Activated CD4-positive, CD25-positive, alpha-beta regulatory T cell treated with anti-CD3 and anti-CD28 coated beads, Interleukin-2, amount 50 U/mL, for 16 hours (primary cell): Measurements from ENCODE around the gene PRICKLE1.
"Not testable (repeated sequence)": the region's sequence is repeated elsewhere in the genome, so short reads cannot be mapped to it uniquely, and the experiment has no call there.

Source experiments
- DNase-seq: peaks from one replicate; pipeline ENCODE4 v3.0.0-alpha.2; 2020; ENCODE audit warnings: low read depth, low spot score

PRICKLE1 gene

DNA sequence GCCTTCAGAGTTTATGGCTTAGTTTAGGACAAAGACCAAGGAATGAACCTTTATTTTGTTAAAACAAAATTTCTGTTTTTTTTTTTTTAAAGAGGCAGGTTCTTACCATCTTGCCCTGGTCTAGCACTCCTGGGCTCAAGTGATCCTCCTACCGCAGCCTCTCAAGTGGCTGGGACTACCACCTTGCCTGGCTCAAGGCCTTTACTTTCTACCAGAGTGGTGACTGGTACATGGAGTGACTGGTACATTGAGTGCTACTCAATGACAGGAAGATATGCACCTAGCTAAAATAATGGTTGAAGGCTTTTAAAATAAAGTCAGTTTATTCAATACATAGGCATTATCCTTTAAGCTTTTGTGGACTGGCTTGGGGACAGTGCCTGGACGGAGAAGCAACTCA is 32.6 kb downstream of the PRICKLE1 start:
- DNase-seq: no peak

DNA sequence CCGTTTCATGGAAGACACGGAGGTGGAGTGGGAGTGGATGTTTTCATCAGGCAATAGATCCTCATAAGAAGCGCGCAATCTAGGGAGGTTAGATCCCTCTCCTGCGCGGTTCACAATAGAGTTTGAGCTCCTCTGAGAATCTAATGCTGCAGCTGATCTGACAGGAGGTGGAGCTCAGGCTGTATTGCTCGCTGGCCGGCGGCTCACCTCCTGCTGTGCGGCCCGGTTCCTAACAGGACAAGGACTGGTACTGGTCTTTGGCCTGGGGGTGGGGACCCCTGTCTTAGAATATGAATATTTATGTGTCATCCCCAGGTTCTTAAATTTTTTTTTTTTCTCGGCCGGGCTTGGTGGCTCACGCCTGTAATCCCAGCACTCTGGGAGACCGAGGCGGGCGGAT is 36.7 kb downstream of the PRICKLE1 start:
- no peak for DNase-seq

DNA sequence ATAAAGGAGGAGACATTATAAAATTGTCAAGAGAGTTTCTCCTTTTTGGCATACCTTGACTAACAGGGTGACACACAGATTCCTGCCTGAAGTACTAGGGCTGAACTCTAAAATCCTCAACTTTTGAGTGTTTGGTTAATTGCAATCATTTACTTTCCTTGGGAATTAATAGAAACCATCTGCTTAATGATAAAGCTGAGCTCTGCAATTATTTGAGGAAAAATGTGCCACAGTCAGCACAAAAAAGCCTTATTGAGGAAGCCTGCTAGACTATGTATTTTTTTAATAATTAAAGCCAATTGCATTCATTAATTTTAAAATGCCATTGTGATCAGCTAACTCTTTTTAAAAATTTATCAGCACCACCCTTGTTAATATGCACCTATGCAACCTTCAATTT is 38.7 kb downstream of the PRICKLE1 start:
- no peak for DNase-seq

DNA sequence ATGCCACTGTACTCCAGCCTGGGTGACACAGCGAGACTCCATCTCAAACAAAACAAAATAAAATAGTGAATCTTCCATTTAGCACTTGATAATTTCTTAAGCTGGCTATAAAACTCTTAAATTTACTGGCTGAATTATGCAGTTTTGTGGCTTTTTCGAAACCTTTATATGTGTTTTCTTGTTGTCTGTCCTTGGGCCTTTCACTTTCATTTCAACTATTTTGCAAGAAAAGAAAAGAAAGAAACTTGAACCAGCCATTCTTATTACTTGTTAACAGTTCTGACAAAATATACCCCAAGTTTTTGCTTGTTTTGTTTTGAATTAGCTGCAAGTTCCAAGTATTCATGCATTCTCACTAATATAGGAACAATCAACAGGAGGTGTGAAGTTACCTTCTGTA is 42.8 kb downstream of the PRICKLE1 start:
- no peak for DNase-seq

DNA sequence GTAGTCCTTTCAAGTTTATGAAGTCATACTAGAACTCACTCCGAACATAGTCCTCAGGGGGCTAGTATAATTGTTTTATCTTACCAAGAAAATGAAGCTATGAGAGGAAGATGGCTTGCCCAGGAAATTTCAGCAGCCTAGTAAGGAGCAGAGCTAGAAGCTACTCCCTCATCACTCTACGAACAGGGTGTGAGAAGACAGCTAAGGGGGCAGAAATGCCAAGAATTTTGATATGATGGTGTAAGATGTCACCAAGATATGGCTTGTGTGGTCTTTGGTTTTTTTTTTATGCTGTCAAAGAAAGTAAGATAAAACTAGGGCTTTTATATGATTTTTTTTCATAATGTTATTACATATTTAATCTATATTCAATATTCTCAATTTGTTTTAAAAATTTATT is 47.6 kb downstream of the PRICKLE1 start:
- no peak for DNase-seq

DNA sequence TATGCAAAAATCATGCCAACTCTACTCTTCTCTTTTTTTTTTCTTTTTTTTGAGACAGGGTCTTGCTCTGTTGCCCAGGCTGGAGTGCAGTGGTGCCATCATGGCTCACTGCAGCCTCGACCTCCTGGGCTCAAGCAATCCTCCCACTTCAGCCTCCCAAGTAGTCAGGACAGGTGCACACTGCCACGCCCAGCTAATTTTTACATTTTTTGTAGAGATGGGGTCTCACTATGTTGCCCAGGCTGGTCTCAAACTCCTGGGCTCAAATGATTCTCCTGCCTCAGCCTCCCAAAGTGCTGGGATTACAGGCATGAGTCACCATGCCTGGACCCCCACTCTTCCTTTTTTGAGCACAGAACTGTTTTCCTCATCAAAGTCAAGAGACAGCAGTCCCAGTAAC is 48.2 kb downstream of the PRICKLE1 start:
- not testable (repeated sequence) for DNase-seq

DNA sequence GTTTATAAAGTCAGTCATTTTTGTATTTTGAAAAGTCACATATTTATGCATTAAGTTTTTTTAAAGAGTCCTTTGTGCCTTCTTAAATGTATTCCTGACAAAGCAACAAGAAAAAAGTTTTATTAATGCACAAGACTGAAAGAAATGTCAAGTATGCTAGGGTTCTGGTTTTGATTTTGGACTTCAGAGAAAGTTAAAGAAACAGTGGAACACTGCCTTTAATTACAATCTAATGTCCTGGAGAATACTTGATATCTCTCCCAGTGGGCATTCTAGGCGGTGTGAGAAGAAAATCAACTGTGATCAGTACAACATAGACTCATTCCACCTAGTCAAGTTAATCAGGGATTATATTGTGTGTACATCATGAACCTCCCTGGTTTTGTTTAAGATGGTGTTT is 49.9 kb downstream of the PRICKLE1 start:
- no peak for DNase-seq

DNA sequence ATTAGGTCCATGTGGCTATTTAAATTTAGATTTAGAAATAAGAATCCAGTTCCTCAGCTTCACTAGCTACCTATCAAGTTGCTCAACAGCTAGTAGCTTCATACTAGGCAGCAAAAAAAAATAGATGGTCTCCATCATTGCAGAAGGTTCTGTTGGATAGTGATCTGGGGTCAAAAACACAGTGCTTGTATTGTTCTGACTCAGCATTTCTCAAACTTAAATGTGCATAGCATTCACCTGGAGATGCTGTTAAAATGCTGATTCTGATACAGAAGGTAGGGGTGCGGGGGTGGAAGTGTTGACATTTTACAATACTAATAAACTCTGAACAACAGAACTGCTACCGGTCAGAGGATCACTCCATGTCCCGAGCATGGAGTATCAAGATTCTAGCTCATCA is 51.3 kb downstream of the PRICKLE1 start:
- no peak for DNase-seq

DNA sequence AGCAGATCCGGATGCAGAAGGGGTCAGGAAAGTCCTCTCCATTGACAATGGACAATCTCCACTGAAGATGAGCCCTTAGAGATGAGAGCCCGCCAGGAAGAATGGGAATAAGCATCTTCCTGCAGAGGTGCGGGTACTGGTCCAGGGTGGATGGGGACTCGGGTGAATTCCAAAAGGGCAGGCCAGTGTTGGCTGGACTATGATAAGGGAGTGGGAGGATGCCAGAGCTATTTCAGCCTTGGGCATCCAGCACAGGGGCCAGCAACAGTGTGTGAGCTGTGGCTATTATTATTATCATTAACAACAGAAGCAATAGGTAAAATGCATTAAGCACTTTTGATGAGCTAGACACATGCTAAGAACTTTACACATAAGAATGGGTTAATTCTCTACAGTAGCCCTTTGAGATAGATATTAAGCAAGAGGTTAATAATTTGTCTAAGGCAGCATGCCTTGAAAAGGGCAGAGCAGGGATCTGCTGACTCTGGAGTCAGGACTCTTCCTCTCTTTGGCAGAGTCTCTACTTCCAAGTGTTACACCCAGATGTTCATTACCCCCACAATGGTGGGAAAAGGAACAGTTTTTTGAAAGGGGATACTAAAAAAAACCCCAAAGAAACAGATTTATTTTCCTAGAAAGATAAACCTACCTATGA is 55.2 kb downstream of the PRICKLE1 start:
- DNase-seq: no peak

DNA sequence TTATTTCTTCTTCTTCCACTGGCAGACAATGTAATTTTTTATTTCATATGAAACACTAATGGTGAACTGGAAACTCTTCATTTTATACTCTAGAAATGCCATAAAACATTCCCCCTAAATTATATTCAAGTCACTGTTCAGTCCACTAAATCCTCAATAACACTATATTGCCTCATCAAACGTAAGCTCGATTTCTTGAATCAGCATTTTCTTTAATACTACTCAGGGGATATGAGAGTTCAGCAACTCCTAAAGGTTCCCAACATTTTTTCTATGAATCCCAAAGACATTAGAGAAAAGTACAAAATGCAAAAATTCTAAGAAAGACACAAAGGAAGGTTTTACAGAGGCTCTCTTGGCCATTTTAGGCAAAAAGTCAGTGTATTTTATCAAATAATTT is 59.3 kb downstream of the PRICKLE1 start:
- DNase-seq: no peak

DNA sequence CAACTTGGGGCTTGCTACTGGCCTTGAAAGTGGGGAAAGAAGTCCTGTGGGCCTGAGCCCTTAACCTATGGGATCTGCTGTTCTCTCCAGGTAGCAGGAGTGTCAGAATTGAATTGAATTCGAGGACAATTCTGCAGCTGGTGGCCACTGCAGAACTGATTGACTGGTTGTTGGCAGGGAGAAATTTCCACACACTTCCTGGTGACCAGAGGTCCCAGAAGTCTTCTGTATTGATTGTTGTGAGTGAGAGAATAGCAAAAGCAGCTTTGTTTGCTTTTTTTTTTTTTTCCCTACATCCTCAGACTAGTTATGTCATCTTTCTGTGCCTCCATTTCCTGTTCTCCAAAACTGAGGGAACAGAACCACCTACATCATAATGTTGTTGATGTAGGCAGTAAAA is 64.1 kb downstream of the PRICKLE1 start:
- DNase-seq: no peak

DNA sequence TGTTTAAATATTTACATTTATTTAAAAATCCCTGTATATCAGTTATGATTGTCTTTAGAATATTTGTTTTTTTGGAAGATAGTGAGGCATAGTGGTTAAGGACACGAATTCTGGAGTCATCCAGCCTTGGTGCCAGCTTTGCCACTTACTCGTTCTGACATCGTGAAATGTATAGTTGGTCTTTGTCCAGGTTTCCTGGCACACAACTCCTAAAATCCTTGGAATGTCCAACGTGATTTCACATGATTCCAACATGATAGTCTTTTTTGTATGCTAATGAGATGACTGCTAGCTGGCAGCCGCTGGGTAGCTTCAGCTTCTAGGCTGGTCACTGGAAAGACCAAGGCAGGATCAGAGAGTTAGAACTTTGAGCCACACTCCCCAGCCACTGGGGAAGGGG is 64.8 kb downstream of the PRICKLE1 start:
- no peak for DNase-seq

DNA sequence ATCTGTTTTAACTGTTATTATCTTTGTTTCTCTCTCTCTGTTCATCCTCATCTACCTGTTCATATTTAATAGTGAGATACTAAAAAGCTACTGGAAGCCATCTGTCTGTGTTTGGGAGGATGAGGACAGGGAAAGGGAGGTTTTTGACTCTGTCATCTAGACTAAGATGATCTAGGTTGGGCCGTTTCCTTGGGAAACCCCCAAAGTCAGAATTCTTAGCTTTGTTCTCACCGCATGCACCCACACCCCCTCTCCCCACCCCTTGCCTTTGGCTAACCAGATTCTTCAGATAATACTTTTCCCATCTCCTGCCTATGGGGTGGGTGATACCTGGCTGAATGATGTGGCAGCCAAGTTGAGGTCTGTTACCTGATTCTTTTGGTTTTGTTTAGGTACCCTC is 73.0 kb downstream of the PRICKLE1 start:
- no peak for DNase-seq

DNA sequence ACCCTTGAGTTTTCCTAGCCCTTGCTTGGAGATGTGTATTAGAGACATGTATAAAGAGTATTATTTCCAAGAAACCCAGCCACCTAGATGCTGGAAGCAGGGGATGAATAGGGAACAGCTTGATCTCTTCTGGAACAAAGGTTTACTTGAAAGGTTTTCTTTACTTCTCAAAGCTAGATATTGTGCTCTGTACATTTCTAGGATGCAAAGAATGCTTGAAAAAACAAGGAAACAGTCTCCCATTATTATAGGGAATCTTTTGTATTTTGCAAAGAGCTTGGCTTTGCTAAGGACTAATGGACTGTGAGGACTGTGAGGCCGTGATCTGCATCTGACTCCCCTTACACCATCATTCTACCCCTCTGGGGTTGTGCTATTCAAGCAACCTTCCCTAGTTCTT is 77.9 kb downstream of the PRICKLE1 start:
- no peak for DNase-seq

DNA sequence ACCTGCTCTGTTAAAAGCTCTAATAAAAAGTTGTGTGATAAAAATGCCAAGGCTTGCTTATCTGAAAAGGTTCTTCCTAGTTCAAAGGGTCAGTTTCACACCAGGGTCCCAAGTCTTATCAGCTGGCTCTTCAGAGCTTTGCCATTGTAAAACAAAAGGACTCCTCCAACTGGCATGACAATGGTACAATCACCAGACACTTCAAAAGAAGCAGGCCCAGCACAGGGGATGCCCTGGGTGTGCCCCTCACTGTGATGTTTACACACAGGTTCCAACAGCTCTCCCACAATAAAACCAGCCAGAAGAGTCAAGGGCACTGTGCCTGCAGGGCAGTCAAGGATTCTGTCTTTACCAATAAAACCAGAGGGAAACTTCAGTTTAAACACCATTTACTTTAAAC is 78.7 kb downstream of the PRICKLE1 start:
- DNase-seq: no peak

DNA sequence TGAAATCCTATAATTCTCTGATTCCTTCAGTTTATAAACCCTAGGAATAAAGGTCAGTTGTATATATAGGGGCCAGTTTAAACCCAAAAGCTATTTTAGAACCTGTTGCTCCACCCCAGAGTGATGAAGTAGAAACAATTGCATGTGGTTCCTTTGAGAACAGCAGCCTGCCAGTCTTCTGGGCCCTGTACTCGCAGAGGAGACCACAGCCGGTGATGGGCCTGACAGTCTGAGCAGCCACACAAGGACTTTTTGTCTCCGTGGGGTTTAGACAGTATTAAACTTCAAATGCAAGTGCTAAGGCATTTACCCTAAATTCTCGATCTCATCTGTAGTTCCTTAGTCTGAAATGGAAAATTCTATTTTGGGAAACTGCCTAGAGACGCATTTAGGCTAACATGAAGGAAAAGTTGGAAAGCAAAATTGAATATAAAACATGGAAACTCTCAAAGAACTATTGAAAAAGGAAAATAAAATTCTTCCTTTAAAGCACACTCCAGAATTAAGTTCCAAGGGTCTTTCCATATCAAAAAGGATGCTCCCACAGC is 80.6 kb downstream of the PRICKLE1 start:
- DNase-seq: no peak

DNA sequence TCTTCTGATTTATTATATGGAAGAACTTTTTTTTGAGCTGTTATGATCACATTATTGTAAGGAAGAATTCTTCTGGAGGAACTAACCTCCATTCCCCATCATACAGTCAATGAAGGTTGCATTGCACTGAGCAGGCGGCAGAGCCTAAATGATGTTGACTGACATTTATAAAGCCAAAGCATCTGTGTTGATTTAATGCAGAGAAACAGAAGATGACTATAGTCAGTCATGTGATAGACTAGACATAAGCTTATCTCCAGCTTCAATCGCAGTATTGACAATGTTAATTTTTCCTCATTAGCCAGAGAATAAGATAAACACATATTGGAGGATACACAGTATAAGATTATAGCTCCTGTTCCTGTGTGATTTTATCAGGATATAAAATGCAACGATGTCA is 82.0 kb downstream of the PRICKLE1 start:
- DNase-seq: no peak

DNA sequence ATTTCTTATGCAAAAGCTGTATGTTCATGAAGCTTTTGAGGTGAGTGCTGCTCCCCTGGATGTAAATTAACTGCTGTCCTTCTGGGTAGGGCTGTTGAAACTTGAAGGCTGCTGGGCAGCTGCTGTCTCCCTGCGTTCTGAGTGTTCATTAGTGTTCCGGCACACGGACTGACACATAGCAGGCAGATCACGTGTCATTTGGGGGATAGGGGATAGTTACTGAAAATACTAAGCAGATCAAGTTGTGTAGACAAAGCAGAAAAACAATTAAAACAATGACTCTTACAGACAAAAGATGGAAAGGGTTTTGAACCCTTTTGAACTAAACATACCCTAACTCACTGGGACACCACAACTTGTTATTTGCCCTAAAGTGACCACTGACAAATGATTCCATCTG is 82.5 kb downstream of the PRICKLE1 start:
- no peak for DNase-seq

DNA sequence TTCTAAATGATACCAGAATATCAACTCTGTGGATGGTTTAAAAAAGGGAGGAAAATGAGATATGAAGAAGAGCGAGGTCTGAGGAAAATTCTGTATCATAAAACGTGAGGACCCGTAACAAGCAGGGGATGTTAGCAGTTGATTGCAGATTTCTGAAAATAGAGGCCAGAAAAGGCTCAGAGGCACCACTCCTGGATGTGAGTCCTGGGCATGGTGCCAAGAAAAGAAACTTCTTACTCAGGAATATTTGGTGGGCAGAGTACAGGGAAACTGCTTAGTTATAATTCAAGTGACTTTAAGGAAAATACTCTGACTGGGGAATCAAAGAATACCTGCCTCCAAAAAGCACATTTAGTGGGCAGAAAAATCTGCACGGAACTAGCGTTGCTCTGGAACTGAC is 85.5 kb downstream of the PRICKLE1 start:
- no peak for DNase-seq

DNA sequence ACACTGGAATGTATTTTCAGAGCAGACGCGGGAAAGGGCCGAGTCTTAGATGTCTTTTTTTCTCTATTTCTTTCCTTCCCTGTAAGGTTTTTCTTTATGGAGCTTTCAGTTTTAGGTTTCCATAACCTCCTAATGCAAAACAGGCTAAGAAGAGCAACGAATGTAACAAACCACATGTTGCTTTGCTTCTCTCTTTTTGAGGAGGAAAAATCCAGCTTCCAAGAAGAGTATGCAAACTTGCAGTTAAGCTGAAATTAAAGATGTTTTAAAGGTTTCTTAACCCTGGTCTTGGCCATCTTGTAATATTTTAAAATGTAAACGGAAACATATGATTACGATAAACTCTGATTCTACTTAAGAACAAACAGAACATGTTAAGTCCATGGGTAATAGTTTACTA is 86.9 kb downstream of the PRICKLE1 start:
- no peak for DNase-seq

DNA sequence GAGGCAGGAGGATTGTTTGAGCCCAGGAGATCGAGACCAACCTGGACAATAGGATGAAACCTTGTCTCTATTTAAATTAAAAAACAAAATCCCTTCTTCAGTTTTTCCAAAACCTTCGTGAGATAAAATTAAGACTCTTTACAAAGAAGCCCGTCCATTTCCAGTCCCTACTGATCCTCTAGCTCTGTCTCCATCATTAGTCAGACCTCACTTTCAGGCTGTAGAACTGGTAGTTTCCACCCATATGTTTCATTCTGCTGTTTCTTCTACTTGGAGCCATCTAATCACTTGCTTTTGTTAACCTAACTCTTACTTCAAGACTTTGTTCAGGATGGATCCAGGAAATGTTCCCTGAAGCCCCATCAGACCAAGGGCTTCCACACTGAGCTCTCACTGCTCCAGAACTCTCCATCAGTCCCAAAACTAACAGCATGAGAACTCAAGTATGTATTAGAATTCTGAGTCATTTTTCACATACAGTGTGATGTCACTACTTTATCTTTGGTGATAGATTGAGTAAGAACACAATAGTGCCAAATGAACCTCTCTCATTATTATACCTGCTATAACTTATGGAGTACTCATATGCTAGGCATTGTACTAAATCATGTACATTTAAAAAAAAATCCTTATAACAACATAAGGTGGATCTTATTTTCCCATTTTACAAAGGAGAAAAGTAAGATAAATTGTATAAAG is 90.8 kb downstream of the PRICKLE1 start:
- no peak for DNase-seq

DNA sequence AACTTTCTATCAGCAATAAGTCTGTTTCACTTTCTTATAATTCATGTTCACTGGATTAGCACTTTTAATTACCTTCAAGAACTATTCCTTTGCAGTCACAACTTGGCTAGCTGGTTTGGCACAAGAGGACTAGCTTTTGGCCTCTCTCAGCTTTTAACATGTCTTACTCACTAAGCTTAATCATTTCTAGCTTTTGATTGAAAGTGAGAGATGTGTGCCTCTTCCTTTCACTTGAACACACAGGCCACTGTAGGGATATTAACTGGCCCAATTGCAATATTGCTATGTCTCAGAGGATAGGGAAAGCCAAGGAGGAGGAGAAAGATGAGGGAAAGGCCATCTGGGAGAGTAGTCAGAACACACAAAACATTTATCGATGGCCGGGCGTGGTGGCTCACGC is 92.7 kb downstream of the PRICKLE1 start:
- DNase-seq: no peak

DNA sequence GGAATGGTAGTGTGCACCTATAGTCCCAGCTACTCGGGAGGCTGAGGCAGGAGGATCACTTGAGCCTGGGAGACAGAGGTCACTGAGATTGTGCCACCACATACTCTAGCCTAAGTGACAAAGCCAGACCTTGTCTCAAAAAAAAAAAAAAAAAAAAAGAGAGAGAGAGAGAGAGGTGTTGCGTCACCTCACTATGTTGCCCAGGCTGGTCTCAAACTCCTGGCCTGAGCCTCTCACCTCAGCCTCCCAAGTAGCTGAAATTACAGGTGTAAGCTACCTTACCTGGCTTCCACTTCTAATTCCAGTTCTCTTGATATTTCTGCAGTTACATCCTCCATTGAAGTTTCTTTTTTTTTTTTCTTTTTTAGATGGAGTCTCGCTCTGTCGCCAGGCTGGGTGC is 94.3 kb downstream of the PRICKLE1 start:
- no peak for DNase-seq
